GM15510 (cell line): Measurements from ENCODE around the gene COQ2.
A peak's percentile ranks its signal among the peaks of the same experiment; 100 is the strongest.

Source experiments
- POLR2A ChIP-seq: IDR thresholded peaks from 3 replicates; pipeline ENCODE4 v1.6.1; 2011; ENCODE audit warnings: borderline replicate concordance; ENCODE audit not compliant: insufficient read length; ENCODE audit errors: extremely low read depth

Gene COQ2, protein sequence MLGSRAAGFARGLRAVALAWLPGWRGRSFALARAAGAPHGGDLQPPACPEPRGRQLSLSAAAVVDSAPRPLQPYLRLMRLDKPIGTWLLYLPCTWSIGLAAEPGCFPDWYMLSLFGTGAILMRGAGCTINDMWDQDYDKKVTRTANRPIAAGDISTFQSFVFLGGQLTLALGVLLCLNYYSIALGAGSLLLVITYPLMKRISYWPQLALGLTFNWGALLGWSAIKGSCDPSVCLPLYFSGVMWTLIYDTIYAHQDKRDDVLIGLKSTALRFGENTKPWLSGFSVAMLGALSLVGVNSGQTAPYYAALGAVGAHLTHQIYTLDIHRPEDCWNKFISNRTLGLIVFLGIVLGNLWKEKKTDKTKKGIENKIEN

DNA sequence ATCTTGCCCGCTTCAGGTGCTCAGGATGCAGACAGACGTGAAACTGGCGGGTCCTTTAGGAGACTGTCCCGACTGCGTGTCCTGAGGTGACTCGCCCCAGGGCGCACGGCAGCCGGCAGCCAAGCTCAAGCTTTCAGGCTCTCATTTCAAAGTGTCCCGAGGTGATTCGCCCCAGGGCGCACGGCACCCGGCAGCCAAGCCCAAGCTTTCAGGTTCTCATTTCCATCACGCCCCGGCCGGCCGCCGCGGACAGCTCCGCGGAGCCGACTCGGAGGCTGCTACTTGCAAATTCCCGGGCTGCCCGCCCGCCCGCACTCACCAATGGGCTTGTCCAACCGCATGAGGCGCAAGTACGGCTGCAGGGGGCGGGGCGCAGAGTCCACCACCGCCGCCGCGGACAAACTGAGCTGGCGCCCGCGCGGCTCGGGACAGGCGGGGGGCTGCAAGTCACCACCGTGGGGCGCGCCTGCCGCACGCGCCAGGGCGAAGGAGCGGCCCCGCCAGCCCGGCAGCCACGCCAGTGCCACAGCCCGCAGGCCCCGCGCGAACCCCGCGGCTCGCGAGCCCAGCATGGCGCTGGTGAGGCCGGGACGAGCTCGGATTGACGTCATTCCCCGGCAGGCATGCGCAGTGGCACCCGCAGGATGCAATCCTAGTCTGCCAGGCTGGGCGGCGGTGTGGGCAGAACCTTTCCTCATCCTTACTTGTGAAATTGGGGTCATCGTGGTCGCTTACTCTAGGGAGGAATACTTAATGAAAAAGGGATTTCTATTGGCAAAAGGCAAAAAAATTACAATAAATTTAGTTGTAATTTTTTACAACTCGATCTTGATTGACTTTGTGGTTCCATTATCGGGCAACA, at the start of gene COQ2:
TSS of gene COQ2 (minus strand) at position 606 of the 862 bp plus-strand sequence. CDS start at position 572, 34 bp downstream.
- peak; percentile 85 for TF ChIP-seq POLR2A

DNA sequence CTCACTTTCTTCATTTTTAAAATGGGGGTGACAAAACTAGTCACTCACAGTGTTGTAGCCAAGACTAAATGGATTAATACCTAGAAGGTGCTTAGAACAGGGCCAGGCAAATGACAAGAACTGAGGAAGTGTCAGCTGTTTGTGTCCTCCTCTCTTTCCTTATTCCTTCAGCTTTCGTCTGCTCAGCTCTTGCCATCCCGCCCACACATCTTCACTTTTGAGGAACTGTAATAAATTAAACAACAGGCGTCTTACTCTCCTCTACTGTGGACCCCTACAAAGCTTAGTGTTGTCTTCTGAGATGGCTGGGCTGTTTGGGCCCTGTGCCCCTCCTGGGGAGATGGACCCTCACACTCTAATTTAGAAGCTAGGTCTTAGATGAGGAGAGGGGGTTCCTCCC, 47.4 kb upstream of the COQ2 start:
- TF ChIP-seq POLR2A: no peak

DNA sequence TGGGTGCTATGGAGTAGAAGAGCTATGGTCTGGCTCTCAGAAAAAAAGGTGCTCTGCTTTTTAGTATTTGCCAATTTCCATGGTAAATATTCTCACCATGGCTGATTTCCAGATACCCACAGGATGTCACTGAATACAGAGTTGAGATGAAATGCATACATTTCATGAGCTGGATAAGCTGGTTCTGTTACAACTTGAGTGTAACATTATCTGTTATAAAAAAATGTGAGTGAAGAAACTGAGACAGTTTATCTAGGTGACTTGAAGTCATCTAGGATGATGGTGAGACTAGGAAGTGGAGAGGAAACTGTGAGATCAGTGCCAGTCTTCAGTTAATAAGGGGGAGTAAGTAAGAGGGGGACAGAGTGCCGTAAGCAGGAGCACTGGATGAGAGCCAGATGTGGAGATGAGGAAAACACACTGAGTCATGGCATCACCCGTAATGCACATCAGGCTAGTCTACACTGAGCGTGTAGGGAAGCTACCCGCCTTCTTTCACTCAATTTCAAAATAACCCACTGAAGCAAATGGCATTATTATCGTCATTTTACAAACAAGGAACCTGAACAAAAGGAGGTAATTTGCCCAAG, 45.0 kb upstream of the COQ2 start:
- no peak for TF ChIP-seq POLR2A

DNA sequence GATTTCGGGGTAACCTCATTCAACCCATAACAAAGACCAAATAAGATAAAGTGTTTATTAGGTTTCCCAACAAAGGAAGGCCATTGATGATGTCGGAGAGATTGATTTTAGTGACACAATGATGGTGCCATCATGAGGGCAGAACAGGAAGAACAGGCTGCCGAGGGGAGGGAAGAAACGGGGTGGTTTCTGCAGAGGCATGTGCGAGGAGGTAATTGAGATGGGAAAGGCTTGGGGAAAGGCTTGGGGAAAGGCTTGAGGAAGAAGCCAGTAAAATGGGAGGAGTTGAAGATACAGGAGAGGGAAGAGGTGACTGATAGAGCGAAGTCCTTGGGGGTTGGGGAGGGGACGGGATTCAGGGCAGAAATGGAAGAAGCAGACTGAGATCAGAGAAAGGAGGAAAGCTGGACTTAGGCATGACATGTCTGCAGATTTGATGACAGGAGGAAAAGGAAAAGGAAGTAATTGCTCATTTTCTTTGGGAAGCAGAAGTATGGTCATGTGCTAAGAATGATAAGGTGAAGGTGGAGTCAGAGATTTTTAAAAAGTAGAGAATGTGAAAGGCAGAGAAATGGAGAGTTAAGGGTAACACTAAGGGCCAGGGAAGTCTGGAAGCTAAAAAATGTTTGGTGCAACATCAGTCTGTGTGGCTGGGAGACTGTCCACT, 44.1 kb upstream of the COQ2 start:
- no peak for TF ChIP-seq POLR2A

DNA sequence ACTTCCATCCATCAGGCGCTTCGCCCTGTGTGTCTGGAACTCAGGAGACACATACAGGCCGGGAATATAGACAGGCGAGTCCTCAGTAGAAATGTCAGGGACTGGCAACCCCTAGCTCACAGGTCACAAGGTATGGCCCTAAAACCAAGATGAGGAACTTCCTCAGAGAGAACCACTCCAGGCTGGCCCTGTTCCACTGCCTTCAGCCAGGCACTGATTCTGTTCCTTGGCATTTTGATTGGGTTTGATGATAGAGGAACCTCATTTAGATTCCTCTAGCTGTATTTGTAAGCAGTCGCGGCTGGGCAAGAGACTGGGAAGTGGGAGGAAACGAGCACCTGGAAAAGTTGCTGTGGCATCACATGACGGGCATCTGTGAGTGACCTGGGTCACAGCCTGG, 41.9 kb upstream of the COQ2 start:
- TF ChIP-seq POLR2A: no peak

DNA sequence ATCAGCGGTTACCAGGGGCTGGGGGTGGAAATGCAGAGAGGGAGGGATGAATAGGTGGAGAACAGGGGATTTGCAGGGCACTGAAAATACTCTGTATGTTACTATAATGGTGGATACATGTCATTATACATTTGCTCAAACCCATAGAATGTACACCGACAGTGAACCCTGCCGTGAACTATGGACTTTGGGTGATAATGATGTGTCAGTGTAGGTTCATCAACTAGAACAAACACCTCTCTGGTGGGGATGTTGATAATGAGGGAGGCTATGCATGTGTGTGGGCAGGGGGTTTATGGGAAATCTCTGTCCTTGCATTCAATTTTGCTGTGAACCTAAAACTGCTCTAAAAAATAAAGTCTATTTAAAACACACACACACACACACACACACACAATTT, 38.5 kb upstream of the COQ2 start:
- TF ChIP-seq POLR2A: no peak

DNA sequence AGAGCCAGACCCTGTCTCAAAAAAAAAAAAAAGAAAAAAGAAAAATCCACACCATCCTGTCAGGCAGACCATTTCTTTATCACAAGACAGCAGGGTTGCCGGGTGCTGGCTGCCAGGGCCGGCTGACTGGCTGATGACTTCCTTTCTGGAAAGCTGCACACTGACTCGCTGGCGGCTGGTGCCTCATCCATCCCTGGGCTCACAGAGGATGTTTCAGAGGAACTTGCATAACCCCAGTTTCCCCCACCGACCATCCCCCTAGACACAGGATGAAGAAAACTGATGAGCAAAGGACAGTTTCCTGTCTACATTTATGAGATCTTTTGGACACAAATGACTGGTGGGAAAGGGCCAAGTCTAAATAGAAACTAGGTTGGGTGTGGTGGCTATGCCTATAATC, 36.0 kb upstream of the COQ2 start:
- TF ChIP-seq POLR2A: no peak

DNA sequence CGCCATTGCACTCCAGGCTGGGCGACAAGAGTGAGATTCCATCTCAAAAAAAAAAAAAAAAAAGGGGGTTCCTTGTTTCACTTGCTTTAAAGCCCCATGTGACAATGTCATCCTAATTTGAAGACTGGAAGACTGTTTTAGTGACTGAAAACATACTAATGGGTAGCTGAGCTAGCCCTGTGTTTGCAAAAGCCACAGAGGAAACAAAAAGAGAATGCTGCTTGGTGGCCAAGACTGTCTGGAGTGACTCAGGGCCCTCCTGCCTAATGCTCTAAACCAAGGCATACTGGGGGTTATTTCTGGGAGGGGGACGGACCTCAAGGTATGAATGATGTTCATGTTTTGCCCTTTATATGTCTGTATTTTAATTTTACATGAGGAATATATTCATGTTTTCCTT, 34.1 kb upstream of the COQ2 start:
- TF ChIP-seq POLR2A: no peak

DNA sequence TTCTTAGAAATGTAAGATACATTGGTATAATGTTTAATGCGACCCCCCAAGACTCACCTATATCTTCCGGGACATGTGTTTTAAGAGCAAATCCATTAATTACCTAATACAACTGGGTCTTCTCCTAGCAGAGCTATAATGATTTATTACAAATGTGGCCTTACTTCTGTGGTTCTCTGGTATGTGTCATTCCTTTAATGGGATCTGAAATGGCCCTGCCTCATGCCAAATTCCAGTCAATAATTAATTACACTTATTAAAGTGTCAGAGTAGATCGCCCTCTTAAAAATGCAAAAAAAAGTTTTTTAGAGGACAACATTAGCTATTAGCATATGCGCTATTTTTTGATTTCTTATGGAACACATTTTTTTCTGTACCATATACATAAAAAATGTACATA, 33.1 kb upstream of the COQ2 start:
- TF ChIP-seq POLR2A: no peak

DNA sequence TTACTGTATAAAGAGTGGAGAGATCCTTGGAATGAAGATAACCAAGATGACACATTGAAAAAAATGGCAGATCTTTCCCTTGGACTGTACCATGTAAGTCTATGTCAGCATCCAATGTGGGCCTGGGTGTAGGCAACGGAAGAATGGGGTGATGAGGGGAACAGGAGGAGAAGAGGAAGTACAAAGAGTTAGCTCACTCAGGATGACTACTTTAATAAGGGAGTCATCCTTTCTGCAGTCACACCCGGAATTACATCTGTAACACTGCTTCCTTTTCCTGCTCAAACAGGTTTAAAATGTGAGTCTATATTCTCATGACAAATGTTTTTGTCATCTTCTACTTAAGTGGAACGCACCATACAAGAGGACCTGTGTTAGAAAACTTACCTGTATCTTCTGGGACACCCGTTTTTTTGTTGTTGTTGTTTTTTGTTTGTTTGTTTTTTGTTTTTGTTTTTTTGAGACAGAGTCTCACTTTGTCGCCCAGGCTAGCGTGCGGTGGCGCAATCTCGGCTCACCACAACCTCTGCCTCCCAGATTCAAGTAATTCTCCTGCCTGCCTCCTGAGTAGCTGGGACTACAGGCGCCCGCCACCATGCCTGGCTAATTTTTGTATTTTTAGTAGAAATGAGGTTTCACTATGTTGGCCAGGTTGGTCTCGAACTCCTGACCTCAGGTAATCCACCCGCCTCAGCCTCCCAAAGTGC, 32.0 kb upstream of the COQ2 start:
- no peak for TF ChIP-seq POLR2A

DNA sequence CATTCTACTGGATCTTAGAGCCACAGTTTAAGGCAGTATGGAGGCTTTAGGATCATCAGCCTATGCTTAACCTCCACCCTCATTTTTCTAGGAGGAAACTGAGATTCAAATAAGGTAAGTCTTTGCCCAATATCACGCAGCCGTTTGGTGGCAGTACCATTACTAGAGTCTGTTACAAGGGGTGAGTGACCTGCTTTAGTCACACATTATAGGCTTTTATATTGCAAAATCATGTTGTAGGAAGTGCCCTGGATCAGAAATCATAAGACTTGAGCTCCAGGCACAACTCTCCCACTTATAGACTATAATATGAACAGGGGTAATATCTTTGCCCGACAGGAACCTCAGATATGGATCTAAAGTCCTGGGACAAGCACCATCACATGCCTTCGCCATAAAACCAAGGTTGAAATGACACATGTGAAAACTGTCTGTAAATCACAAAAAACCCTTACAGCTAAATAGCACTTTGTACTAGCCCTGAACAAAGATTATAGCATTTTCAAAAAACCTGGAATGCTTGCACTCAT, 30.8 kb upstream of the COQ2 start:
- TF ChIP-seq POLR2A: no peak

DNA sequence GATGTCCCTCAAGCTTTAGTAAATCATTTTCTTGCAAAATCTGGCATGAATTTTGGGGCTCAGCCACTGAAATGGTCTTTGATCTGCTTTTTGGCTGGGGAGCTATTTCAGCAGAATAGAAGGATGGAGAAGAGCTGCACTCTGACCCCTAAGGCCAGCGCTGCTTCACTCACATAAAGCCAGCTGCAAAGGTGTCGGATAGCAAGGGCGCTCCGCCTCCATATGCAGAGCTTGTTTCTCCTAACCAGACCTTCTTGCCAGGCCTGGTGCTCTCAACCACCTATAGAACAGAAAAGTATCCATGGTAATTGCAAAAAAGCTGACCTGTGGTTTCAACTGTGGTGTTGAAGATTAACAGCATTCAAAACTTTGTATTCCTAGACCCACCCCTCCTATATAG, 24.1 kb upstream of the COQ2 start:
- TF ChIP-seq POLR2A: no peak

DNA sequence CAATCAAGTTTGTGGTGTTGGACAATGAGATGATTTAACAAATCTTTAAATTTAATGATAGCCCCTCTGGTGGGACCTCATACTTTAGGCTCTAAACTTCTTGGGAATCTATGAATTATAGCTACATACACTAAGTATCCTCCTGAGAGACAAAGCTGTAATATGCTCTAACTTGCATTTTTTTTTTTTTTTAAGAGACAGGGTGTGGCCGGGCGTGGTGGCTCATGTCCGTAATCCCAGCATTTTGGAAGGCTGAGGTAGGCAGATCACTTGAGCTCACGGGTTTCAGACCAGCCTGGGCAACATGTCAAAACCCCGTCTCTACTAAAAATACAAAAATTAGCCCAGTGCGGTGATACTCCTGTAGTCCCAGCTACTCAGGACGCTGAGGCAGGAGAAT, 23.3 kb upstream of the COQ2 start:
- TF ChIP-seq POLR2A: no peak

DNA sequence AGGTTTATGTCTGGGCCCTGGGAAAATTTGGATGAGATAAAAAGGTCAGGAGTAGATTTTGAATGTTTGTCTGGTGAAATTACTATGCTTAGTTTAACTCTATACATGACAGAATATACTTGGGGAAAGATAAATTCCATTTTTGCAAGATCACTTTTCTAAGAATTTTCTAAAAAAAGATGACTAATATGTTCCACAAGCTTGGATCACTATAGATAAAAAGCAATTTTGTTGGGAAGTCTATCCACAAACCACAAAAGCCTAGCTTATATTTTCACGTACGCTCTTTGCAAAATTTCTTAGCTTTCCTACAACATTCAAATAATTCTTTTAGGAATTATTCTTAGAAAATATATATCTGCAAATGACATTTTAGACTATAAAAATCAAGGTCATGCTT, 20.6 kb upstream of the COQ2 start:
- no peak for TF ChIP-seq POLR2A

DNA sequence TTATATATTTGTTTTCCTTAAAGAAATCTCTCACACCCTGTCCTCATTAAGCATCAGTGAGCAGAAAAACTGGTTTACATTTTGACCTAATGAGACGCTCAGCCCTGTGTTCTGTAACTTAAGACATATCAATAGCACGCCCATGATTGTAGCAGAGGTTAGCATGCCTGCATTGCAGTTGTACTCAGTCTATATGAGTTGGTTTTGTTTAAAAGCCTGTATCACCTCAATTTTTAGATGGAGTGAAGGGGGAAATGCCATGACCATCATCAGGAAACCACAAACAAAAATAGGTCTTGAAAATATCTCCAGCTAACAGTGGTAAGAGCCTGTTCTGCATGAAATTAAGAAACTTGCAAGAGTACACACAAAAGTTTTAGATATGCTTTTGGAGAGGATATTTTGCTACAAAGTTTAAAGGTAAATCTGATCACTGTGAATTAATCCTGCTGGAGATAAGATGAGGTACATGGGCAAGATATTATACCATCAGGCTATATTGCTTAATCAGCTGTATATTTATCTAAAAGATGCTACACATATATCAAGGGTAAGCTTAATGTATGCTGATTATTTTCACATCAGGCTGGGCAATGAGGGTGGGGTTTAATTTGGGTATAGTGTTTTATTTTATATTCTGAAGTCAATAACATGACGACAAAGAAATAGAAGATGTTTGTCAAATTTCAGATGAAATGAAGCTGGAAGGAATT, 13.1 kb upstream of the COQ2 start:
- no peak for TF ChIP-seq POLR2A
